G401 (cell line): ENCODE measurements around the gene ABTB2. TPM values are rescaled to one million over a fixed set of nuclear protein-coding genes. Genes with fewer than 3 reads are reported as not detected.

Source experiments
- DNase-seq: peaks from one replicate; pipeline ENCODE4 v3.0.0-alpha.2; 2015; ENCODE audit warnings: low spot score
- in situ Hi-C: cut with HindIII; loops from 2 replicates; pipeline ENCODE4 v1.10.0; 2016; ENCODE audit warnings: low sequenced_read_pairs, mixed read lengths
- total RNA-seq: library from RNA; depleted of rRNA; stranded (reverse); fragments of >200 nt; shearing (Covaris generic); gene quantifications from 2 replicates; pipeline ENCODE4 v1.2.3, GENCODE V29; 2014

The ABTB2 gene
- total RNA-seq, 1 experiment from 2014 or later, result 2.9 TPM

- DNase-seq, result no peak
- in situ Hi-C loops, result no loop called here
Observed at GRCh38 chr11:34364102-34364501, 6.3 kb upstream of the ABTB2 start.

- in situ Hi-C loops, result no loop called here
- DNase-seq, result no peak
Observed at GRCh38 chr11:34363363-34364084, 5.7 kb upstream of the ABTB2 start.

- in situ Hi-C loops, result no loop called here
- DNase-seq, result no peak
Observed at GRCh38 chr11:34360046-34360445, 2.2 kb upstream of the ABTB2 start.

- in situ Hi-C loops, result no loop called here
- DNase-seq, result no peak
Observed at GRCh38 chr11:34359548-34359891, 1.7 kb upstream of the ABTB2 start.

- in situ Hi-C loops, result no loop called here
- DNase-seq, result peak; percentile 84
Observed at GRCh38 chr11:34358728-34359547, 1.1 kb upstream of the ABTB2 start.

- DNase-seq, result peak; percentile 47
- in situ Hi-C loops, result no loop called here
Observed at GRCh38 chr11:34358258-34358727, 483 bp upstream of the ABTB2 start.

- in situ Hi-C loops, result no loop called here
Observed at GRCh38 chr11:34356913-34357700, 703 bp downstream of the ABTB2 start.

GRCh38 chr11:34356576-34356912 is 1.3 kb downstream of the ABTB2 start:
- DNase-seq, result peak; percentile 6
- in situ Hi-C loops, result no loop called here

More at GRCh38 chr11:34356913-34357700, 703 bp downstream of the ABTB2 start:
- no peak for DNase-seq

- no peak for DNase-seq
- in situ Hi-C loops, result no loop called here
Observed at GRCh38 chr11:34356130-34356529, 1.7 kb downstream of the ABTB2 start.

- DNase-seq, result no peak
- in situ Hi-C loops, result no loop called here
Observed at GRCh38 chr11:34355726-34356125, 2.1 kb downstream of the ABTB2 start.

GRCh38 chr11:34354782-34355181 is 3.0 kb downstream of the ABTB2 start:
- in situ Hi-C loops, result loop anchor here (5.0 kb wide), 1 partner anchor 37 kb away; no protein-coding TSS in a partner anchor
- DNase-seq, result no peak

GRCh38 chr11:34353881-34354280 is 3.9 kb downstream of the ABTB2 start:
- in situ Hi-C loops, result loop anchor here (5.0 kb wide), 1 partner anchor 37 kb away; no protein-coding TSS in a partner anchor
- DNase-seq, result no peak

GRCh38 chr11:34351687-34352469 is 5.9 kb downstream of the ABTB2 start:
- DNase-seq, result no peak
- in situ Hi-C loops, result loop anchor here (5.0 kb wide), 1 partner anchor 35 kb away; no protein-coding TSS in a partner anchor

GRCh38 chr11:34351051-34351450 is 6.8 kb downstream of the ABTB2 start:
- no peak for DNase-seq
- in situ Hi-C loops, result loop anchor here (5.0 kb wide), 1 partner anchor 34 kb away; no protein-coding TSS in a partner anchor

- in situ Hi-C loops, result loop anchor here (5.0 kb wide), 1 partner anchor 33 kb away; no protein-coding TSS in a partner anchor
- DNase-seq, result no peak
Observed at GRCh38 chr11:34349882-34350281, 7.9 kb downstream of the ABTB2 start.

GRCh38 chr11:34348919-34349318 is 8.9 kb downstream of the ABTB2 start:
- no peak for DNase-seq
- in situ Hi-C loops, result no loop called here

- no peak for DNase-seq
- in situ Hi-C loops, result no loop called here
Observed at GRCh38 chr11:34348096-34348495, 9.7 kb downstream of the ABTB2 start.

- DNase-seq, result no peak
Observed at GRCh38 chr11:34346551-34346950, 11.3 kb downstream of the ABTB2 start.

GRCh38 chr11:34345991-34346480 is 11.8 kb downstream of the ABTB2 start:
- DNase-seq, result no peak
- in situ Hi-C loops, result no loop called here

More at GRCh38 chr11:34346551-34346950, 11.3 kb downstream of the ABTB2 start:
- in situ Hi-C loops, result no loop called here
